ENCODE measurements around the gene TNS1.

Gene TNS1

DNA sequence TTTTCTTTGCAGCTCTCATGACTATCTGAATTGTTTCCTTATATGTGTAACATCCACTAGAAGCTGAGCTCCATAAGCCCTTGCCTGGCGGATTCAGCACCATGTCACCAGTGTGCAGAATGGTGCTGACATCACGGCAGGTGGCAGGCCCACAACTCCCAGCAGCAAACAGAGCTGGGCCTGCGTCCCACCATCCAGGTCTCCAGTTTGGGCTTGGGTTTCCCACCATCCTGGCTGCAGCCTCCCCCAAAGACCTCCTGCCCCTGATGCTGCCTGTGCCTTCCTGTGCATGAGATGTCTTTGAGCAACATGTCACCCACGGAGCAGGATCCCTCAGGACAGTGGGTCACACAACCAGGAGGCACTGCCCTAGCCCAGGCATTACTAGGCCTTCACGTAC is 113.1 kb downstream of the TNS1 start:
- DNase-seq: no peak

DNA sequence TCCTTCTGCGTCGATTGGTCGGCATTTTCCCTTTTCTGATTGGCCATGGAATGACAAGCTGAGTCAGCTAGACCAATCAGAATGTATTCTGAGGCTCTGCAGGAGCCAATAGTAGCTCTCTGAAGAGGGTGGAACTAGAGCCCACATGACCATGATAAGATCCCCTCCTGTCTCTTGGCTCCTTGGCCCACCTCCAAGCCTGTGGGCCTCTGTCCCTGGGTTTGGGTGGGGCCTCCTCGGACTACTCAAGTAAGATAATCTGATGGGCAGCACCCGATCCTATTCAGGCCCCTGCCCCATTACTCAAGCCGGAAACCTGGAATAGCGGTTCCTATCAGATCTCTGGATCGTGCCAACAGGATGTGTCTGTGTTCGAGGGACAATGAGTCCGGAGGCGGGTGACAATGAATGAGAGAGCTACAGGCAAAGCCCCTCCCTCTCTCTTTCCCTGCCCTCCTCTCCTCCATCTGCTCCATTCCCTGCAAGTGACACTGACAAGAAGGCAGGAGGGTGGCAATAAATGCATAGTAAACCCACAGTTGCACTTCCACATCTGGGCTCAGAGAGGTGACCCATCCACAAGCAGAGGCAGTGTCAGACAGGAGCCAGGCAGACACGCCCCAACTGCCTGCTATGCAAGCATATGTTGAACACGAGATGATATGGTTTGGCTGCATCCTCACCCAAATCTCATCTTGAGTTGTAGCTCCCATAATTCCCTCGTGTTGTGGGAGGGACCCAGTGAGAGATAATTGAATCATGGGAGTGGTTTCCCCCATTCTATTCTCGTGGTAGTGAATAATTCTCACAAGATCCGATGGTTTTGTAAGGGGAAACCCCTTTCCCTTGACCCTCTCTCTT is 114.7 kb downstream of the TNS1 start:
- DNase-seq: no peak

DNA sequence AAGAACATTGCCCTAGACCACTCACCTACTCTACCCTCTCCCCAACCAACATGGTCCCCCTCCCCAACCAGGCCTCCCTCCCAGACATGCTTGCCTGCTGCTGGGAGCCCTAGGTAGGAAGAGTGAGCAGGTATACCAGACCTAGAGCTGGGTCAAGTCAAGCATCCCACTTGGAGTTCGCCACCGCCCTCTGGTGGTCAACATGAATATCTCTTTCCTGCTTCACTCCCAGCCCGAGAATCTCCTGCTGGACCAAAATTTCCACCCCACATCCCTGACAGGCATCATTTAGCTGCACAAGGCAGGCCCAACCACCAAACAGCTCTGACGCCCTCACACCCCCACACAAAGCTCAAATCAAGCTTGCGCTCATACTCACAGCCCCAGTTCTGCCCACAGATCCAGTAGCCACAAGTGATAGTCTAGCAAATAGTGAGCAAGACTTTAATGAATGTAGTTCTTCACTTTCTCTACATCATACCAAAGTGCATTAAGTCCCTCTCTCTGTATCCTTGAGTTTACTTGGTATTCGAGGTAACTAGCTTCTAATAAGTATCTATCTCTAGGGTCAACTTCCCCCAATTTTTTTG is 116.0 kb downstream of the TNS1 start:
- DNase-seq: peak; percentile 54 to 56

DNA sequence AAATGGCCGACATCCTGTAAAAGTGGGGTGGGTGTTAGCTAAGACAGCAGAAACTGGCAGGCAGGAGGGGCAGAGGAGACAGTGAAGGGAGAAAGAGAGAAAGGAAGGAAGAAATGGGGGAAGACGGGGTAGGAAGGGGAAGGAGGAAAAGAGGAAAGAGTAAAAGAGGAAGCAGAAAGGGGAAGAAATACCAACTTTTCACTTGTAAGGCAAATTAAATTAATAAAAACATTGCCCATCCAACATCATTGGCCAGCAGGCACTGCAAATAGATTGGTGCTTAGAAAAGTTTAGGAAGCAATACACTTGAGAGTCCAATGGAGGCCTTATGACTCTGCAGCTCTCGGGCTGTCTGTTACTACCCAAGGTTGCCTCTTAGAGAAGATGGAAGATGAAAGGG is 116.7 kb downstream of the TNS1 start:
- DNase-seq: no peak

DNA sequence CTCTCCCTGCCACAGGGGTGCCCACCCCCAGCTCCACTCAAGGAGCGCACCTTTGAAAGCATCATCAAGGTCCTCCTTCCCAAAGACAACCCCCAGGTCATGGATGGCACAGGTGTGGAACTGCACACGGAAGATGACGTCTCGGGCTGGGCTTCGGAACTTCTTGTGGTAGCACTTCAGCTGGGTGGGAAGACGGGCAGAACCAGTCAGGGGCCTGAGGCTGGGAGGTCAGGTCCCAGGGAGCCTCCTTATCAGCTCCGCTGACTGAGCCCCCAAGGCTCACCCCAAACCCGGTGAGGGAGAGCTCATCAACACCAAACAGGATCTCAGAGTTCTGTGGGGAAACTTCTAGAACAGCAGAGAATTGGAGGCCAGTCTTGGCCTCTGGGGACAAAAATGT is 117.8 kb downstream of the TNS1 start:
- no peak for DNase-seq

DNA sequence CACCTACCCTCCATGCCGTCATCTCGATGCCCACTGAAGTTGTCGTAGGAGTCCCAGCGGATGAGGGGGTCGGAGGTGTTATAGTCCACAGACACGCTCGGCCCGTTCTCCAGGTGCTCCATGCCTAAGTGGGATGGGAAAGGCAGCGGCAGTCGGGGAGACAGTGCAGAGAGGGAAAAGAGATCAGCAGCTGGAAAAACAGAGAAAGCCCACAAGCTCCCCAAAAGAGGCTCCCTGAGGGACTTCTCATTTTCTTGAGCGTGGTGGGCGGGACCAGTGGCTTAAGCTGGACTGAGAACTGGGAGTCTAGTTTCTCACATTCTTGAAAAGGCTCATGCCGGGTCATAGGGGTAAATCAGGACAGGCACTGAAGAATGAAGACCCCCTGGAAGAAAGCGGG is 121.9 kb downstream of the TNS1 start:
- DNase-seq: no peak

DNA sequence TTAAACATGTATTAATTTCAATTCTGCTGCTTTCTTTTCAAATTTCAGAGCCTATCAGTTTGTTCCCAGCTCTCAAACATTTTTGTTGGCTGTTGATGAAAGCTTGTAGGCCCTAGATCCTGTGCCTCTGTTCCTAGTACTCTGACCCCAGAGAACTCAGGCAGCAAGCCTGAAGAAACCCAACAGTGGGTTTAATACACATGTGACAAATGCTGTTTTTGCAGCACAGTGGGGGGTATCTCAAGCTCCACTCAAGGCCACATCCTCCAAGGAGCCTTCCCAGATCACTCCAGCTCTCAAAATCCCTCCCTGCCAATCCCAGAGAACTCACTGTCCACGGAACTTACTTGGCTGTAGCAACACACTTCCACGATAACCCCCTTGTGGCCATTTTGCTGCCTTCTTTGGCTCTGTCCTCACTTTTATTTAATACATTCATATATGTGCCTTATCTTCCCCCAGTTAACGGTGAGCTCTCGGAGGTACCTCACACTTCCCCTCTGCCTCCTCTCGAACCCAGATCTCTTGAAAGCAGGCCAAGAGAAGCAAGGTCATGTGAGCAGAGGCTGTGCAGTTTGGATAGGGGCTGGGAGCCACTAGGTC is 122.4 kb downstream of the TNS1 start:
- no peak for DNase-seq

DNA sequence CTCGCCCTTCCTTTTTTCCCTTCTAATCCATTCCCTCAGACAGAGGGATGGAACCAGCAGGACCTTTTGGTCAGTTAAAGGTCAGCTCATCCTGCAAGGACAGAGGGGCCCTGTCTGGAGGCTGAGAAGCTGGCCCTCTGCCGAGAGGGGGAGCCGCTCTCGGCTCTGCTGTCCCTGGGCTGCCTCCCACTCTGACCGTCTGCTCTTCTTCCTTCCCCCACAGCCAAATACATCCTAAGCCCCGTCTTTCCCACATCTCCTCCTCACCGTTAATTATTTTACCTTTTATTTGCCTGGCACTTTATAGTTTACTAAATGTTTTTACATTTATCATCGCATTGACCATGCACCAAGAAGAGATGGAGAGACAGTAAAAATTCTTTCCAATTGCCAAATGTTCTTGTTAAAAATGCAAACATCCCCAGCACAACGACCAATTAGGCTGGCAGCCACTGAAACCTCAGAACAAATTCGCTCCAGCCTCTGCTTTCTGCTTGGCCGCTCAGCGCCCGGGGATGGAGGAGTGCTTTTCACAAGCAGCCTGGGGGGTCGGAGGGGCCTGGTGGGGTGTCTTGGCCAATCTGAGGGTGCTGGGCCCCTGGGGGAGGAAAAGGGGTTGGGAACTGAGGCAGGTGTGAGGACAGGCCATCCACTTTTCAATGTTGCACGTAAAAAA is 123.7 kb downstream of the TNS1 start:
- DNase-seq: no peak

DNA sequence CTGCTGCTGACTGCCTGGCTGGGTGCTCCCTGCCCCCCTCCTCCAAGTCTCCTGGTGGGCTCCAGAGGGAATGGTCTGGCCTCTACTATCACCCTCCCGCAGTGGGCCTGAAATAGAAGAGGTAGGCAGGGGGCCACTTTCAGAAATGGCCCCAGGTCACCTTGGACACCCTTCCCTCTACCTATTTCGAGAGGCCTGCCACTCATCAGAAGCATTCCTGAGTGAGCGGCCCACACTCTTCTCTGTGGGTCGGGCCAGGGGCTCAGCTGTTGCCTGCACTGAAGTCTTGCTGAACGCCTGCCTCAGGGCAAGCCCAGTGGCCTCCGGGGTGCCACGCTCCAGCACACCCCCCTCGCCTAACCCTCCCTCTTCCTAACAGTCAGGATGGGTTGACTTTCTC is 124.9 kb downstream of the TNS1 start:
- no peak for DNase-seq

DNA sequence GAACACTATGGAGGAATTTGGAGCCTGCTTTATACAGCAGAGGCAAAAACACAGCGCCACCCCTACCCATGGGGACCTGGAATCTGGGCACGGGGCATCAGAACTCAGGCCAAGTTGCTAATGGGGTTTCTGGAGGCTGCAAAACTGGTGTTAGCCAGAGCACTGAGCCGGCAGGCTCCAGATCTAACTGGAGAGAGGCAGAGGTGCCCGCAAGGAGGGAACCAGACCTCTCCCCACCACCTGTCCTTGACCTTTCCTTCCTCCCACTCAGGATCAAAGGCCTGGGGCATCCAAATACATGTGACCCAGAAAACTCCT is 126.6 kb downstream of the TNS1 start:
- no peak for DNase-seq

DNA sequence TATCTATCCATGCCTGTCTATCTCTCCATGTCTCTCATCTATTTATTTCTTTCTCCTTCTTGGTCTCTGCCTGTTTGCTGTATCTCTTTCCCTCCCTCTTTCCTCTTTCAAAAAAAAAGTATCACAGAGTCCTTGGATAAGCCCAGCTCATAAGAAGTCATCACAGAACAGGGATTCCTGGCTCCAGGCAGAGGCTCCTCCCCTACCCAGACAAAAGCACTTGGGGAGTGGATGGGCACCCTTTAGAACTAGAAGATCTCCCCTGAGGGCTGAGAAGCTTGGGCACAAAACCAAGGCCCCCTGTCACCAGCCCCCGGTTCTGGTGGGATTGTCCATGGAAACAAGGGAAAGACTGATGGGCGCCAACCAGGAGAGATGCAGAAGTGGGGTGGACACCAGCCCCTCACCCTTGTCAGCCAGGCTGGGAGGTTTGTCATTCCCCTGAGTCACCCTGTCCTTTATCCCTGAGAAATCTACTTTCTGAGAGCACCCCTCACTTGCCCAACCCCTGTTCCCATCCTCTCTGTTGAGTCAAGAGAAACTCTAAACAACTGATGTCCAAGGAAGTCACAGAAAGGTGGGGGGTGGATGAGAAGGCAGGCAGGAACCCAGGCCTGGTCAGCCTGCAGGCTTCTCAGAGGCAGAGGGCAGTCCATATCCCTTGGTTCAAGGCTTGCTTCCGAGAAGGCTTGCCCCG is 127.1 kb downstream of the TNS1 start:
- DNase-seq: no peak

DNA sequence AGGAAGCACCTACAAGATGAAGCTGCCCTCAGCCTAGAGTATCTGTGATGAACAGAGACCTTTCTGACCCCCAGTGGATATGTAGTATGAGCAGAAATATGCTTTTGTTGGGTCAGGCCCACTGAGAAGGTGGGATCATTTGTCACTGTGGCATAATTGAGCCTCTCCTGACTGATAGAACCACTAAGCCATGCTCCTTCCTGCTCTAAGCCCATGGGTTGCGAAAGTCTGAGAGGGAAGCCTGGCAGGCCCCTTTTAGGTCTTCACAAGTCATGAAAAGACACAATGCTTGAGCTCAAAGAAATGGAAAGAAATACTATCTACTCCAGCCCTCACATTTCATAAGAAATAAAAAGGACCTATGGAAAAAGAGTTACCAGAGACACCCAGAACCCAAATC is 127.7 kb downstream of the TNS1 start:
- DNase-seq: no peak

DNA sequence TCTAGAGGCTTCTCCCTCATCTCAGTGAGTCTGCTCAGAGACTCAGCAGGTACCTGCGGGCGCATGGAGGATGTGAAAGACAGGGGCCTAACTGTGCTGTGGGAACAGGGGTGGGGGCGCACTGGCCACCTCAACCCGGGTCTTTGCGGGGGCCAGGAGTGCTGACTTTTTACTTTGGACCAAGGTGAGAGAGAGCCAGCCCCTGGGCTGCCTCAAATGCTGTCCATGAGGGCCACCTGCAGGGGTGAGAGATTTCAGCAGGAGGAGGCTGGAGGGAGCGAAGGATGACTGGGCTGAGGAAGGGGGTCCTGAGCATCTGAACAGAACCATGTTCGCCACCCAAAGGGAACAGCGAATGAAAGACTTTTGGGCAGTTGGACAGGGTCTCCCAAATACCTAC is 129.4 kb downstream of the TNS1 start:
- DNase-seq: no peak

DNA sequence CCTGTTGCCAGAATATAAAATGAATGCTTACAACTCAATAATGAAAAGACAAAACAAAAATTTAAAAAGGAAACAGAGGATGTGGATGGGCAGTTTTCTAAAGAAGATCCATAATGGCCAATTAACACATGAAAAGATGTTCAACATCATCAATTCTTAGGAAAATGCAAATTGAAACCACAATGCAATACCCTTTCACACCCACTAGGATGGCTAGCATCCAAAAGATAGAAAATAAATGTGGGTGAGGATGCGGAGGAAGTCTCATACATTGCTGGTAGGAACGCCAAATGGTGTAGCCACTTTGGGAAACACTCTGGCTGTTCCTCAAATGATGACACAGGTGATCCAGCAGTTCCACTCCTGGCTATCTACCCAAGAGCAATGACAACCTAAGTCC is 130.5 kb downstream of the TNS1 start:
- DNase-seq: no peak

DNA sequence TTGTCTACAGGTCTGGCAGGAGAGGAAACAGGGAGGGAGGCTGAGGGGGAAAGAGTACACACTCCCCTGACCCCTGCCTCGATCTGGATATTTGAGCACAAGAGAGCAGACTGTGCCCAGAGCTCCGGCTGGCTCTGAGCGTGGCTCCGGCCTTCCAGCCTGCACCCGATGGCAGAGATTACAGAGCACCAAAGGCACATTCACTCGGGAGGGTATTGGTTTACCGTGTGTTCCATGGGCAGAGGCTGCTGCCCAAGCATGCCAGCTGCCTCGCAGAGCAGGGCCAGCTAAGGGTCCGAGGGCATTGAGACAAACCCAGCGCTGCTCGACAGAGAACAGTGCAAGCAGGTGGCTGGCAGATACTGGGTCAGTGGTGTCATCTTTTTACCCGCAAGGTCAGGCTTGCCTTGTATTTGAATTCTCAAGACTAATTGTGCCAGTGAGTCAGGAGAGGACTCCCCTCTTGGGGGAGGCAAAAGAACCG is 132.2 kb downstream of the TNS1 start:
- DNase-seq: no peak

DNA sequence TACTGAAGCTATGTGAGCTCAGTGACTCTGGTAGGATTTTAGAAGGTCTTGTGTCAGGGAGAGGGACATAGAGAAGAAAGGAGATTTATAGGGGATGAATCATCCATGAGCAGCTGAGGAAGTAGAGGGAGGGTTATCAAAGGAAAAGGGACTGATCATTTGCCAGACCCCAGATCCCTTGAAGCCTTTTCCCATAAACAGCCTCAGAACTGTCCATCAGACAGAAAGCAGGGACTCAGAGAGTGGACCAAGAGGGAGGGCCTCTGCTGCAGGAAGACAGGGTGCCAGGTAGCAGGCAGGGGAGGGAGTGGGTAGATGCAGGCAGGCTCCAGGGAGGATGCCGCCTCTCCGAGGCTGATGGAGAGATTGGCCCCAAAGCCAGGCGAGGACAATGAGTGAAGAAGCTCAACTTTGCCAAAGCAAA is 133.9 kb downstream of the TNS1 start:
- DNase-seq: no peak

DNA sequence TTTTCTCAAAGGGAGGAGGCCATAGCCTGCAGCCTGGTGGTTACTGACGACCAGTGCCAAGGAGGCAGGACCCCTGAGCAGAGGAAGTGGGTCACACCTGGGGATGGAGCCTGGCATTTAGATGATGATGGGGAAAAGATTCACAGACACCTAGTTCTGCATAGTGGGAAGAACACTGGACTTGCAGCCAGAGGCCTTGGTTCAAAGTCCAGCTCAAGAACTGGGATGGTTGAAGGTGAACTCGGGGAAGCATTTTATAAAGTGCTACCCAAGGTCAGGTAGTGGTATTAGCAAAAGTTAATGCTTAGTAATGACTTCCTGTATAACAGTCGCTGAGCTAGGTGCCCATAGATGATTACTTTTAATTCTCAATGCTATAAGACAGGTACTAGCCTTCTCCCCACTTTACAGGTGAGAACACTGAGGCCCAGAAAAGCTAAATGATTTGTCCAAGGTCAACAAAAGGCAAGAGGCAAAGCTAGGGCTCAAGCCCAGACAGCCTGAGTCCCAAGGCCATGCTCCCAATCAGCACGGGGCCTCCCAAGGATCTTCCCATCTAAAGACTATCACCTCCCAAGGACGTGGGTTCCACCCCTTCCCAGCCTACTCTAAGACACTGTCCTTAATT is 134.4 kb downstream of the TNS1 start:
- no peak for DNase-seq

DNA sequence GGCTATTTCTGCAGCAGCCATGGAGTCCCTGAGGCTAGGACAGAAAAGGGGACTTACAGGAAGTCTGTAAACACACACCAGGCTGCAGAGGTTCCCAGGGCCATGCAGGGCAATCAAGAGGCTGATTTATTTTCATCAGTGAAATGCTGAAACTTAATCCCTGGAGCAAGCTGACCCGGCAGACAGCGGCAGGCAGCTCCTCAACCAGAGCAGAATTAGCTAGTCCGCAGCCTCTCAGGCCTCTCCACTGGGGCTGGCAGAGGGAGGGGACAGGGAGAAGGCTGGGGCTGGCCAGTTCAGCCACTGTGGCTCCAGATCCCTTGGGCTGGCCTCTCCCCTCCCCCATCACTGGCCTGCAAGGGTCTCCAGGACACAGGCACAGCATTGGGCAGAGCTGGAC is 136.3 kb downstream of the TNS1 start:
- no peak for DNase-seq

DNA sequence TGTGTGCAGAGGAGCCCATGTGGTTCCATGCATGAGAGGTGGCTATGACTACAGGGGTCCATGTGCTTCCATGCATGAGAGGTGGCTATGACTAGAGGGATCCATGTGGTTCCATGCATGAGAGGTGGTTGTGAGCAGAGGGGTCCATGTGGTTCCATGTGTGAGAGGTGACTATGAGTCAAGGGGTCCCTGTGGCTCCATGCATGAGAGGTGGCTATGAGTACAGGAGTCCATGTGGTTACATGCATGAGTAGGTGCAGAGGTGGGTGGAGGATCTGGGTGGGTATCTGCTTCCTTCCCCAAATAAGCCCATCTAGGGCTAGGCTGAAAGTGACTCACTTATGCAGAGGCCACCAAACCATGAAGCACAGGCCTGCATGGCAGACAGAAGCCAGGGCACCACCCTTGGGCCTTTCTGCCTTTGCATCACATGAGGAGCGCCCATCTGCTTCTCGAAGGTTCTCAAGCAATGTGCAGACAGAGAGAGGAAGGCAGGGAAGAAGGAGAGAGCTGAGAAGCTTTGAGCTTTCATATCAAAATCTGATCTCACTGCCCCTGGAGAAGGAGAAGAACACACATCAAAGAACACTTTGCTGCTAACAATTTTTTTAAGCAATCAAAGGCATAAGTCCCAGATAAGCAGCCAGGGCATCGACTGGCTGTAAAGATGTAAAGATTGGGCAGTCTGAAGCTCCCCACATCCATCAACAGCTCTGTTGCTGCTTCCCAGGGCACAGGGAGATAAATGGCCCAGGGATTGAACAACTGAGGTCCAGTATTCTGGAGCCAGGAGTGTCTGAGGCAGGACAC is 137.6 kb downstream of the TNS1 start:
- DNase-seq: no peak

DNA sequence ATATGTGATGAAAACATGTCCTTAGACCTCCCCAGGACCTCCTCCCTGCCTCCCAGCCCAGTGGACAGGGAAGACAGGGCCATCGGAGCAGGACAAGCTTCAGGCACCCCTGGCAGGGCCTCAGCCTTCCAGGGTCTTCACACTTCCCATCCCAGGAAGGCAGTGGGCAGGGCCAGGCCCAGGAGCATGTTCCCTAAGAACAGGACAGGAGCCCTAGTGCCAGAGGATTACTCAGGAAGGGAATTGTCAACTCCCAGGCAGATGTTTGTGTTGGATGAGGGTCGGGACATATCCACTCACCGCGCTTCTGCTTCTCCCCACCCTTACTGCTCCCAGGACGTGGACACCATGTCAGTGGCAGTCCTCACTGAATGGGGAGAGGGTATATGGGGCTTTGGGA is 138.9 kb downstream of the TNS1 start:
- no peak for DNase-seq

DNA sequence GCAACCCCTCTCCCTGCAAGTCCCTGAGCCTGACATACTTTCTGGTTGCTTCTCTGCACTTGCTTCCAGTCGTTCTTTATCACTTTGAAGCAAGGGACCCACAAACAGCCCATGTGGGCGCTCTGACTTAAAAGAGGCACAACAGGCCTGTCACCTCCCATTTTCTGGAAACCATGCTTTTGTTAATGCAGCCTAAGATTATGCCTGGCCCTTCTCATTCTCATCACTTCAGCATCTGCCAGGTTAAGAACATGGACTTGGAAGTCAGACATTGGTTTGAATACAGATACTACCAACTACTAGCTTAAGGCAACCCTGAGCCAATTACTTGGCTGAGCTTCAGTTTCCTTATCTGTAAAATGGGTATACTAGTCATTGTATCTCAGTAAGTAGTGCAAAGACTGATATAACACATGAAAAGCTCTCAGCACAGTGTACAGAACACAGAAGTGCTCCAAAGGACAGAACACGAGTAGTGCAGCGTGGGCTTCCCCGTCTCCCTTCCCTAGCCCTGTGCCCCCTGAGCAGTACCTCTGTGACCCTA is 141.4 kb downstream of the TNS1 start:
- no peak for DNase-seq

DNA sequence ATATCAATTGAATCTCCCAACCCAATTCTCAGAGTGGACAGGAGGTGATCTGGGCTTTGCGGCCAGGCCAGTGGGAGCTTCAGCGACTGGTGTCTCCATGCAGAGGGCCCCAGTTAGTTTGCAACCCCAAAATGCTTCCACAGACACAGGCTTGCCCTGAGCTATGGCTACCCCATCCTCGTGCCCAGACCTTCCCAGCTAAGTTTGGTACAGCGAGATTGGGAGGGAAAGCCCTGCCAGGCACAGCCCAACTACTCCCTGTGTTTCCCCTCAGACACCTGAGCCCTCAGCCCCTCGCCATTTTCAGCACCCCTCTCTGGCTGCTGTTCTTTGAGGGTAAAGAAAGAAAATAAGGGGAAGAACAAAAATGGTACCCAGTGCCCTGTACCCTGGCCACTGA is 142.9 kb downstream of the TNS1 start:
- DNase-seq: no peak

Data from NCI-H1930 (cell line).